GM03348 (cell line): ENCODE data around the gene WRAP53.
"Not testable (repeated sequence)": the region's sequence is repeated elsewhere in the genome, so short reads cannot be mapped to it uniquely, and the experiment has no call there.

Experiments used
- DNase-seq: peaks from one replicate; pipeline ENCODE4 v3.0.0; 2012; ENCODE audit warnings: low spot score

The WRAP53 gene

GRCh38 chr17:7687908-7688807, at the start of gene WRAP53:
TSS of gene WRAP53 (plus strand) at chr17:7688477. CDS start at chr17:7688649, 172 bp downstream.
- peak; percentile 97 for DNase-seq

GRCh38 chr17:7640783-7641182, 47.5 kb upstream of the WRAP53 start:
- DNase-seq, result no peak

GRCh38 chr17:7641635-7642034, 46.6 kb upstream of the WRAP53 start:
- not testable (repeated sequence) for DNase-seq

GRCh38 chr17:7644775-7645174, 43.5 kb upstream of the WRAP53 start:
- no peak for DNase-seq

DNA sequence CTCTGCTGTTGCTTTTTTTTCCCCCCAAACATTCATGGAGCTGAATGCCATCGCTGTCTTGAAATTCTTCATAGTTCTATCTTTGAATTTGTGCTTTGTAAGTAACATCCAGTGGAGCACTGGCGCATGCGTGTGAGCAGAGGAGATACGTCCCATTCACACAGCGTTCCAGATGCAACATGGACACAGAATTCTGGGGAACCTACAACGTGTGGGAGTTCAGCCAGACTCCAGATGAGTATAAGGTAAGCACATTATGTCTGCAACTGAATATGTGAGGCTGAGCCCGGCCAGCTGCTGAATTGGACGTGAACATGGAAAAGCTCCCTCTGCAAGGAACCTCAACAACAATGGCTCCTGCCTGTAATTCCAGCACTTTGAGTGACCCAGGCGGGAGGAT, 41.8 kb upstream of the WRAP53 start:
- DNase-seq, result no peak

GRCh38 chr17:7647018-7647417, 41.3 kb upstream of the WRAP53 start:
- no peak for DNase-seq

- peak; percentile 63 for DNase-seq
Measured at GRCh38 chr17:7650509-7651096, 37.7 kb upstream of the WRAP53 start, which contains the start of gene ATP1B2. TSS of gene ATP1B2 (plus strand) at chr17:7650926. CDS start at chr17:7651519, 593 bp downstream.

- DNase-seq, result no peak
Measured at GRCh38 chr17:7651097-7651664, 37.1 kb upstream of the WRAP53 start.

- no peak for DNase-seq
Measured at GRCh38 chr17:7651665-7652387, 36.5 kb upstream of the WRAP53 start.

GRCh38 chr17:7652388-7653356, 35.6 kb upstream of the WRAP53 start:
- no peak for DNase-seq

DNA sequence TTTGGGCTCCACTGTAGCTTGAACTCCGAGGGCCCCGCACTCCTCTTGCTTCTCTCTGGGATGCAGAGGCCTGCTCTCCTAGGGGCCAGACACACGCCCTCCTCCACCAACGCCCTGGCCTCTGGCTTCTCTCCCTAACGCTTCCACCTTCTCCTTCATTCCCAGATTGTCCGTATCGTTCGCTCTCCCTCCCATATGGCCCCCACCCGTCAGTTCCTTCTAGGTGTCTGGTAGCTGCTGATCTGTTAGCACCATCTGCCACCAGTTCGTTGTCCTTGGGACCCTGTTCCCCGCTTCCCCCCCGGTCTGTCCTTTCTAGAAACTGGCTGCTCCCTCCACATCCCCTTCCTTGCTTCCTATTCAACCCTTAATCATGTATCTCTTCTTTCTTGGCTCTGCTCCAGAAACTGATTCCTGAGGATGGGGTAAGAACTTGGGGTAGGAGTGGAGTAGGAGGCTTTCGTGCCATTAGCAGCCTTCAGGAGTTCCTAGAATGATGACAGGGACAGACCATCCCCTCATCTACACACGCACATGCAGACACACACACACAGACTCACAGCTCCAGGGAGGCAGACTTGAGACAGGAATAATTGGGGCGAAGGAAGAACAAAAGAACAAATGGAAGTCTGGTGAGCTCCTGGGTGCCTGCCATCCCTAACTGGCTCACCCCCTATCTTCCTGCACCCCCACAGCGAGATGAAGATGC, 33.3 kb upstream of the WRAP53 start:
- DNase-seq, result no peak

DNA sequence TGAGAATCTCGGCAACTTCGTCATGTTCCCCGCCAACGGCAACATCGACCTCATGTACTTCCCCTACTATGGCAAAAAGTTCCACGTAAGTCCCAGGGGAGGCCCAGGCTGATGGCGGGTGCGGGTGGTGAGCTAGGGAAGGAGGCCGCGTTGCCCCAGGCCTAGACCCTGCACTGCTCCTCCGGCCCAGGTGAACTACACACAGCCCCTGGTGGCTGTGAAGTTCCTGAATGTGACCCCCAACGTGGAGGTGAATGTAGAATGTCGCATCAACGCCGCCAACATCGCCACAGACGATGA, 32.8 kb upstream of the WRAP53 start:
- DNase-seq, result no peak

DNA sequence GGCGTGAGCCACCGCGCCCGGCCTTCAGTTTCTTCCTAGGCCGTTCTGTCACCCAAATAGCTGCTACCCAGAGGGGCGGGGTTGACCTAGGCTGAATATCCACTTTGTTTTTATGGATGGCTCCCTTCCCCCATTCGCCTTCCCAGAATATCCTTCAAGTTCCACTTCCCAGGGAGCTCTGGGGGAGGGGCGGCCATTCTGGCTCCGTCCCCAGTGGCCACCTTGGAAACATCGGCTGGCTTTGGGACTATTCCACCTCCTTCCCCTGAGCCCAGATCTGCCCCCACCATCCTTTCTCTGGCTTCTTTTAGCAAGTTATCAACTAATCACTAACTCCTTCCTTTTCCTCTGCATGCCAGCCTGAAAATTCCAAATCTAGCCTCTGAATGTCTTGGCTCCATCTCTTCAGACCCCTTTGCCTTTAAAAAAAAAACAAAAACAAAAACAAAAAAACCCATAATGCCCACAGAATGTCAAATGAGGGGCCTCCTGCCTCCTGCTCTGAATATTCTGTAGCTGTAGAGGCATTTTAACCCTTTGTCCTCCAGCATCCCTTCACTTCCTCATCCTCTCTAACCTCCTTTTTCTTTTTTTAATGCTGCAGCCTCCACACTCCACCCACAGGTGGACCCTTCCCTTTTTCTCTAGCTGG, 31.2 kb upstream of the WRAP53 start:
- no peak for DNase-seq

GRCh38 chr17:7667656-7668406, 20.4 kb upstream of the WRAP53 start:
- no peak for DNase-seq

DNA sequence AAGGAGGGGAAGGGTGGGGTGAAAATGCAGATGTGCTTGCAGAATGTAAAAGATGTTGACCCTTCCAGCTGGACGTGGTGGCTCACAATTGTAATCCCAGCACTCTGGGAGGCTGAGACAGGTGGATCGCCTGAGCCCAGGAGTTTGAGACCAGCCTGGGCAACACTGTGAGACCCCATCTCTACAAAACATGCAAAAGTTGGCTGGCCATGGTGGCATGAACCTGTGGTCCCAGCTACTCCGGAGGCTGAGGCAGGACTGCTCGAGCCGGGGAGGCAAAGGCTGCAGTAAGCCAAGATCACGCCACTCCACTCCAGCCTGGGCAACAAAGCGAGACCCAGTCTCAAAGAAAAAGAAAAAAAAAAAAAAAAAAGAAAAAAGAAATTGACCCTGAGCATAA, 19.8 kb upstream of the WRAP53 start:
- no peak for DNase-seq

- DNase-seq, result no peak
Measured at GRCh38 chr17:7673239-7673638, 15.0 kb upstream of the WRAP53 start.

DNA sequence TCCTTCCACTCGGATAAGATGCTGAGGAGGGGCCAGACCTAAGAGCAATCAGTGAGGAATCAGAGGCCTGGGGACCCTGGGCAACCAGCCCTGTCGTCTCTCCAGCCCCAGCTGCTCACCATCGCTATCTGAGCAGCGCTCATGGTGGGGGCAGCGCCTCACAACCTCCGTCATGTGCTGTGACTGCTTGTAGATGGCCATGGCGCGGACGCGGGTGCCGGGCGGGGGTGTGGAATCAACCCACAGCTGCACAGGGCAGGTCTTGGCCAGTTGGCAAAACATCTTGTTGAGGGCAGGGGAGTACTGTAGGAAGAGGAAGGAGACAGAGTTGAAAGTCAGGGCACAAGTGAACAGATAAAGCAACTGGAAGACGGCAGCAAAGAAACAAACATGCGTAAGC, 13.3 kb upstream of the WRAP53 start:
- no peak for DNase-seq

GRCh38 chr17:7676533-7676932, 11.7 kb upstream of the WRAP53 start:
- DNase-seq, result peak; percentile 4

GRCh38 chr17:7677388-7678067, 10.7 kb upstream of the WRAP53 start:
- no peak for DNase-seq
